Panc1 (cell line): ENCODE data around the gene ANKH. TPM values are rescaled to one million over a fixed set of nuclear protein-coding genes. Genes with fewer than 3 reads are reported as not detected.

Experiments
- ATAC-seq: fragments of 200-7000 bp; cut with Tn5 transposase; 2 replicates; pipeline ENCODE4 v1.9.1; 2020; ENCODE audit warnings: mild to moderate bottlenecking, moderate library complexity
- BruUV-seq: library from RNA; stranded (reverse); fragments of 400-500 nt; replicated peaks from 2 replicates; lab custom pipeline; 2021; lab: Mats Ljungman, UMichigan
- CTCF ChIA-PET: fragments of 300-600 bp; sonication (Branson Sonifier 250); formaldehyde crosslinking; loops from one replicate; lab custom pipeline; 2022; ENCODE audit warnings: antibody characterized with exemption; lab: Charles Lee
- POLR2A ChIA-PET: fragments of 300-600 bp; sonication (Branson Sonifier 250); formaldehyde crosslinking; loops from one replicate; lab custom pipeline; 2022; ENCODE audit warnings: antibody characterized with exemption; lab: Charles Lee
- DNase-seq: peaks from one replicate; pipeline ENCODE4 v3.0.0-alpha.2; 2010; ENCODE audit warnings: low read depth, low spot score
- H3K27ac ChIP-seq: 2 replicates; pipeline ENCODE4 v1.5.1; 2011; ENCODE audit warnings: mild to moderate bottlenecking, low read length, inconsistent platforms
- H3K27me3 ChIP-seq: fragments of 200-500 bp; sonication (Bioruptor generic); 2 replicates; pipeline ENCODE4 v1.6.0; 2014; ENCODE audit warnings: low read length, inconsistent platforms; ENCODE audit not compliant: control insufficient read depth, insufficient read depth
- H3K36me3 ChIP-seq: fragments of 200-500 bp; sonication (Bioruptor generic); 2 replicates; pipeline ENCODE4 v1.5.1; 2014; ENCODE audit warnings: inconsistent platforms, mild to moderate bottlenecking, low read length, moderate library complexity; ENCODE audit not compliant: control insufficient read depth, insufficient read depth
- H3K4me1 ChIP-seq: 2 replicates; pipeline ENCODE4 v1.5.1; 2011; ENCODE audit warnings: inconsistent platforms, mild to moderate bottlenecking, low read length, moderate library complexity; ENCODE audit not compliant: control insufficient read depth, insufficient read depth
- H3K4me3 ChIP-seq, 2 experiments: 2 replicates each; pipeline ENCODE4 v1.5.1; 2011 to 2012; ENCODE audit warnings: low read depth in 2 of 2, low read length in 2 of 2, mild to moderate bottlenecking in 2 of 2, inconsistent platforms in 1 of 2, moderate library complexity in 1 of 2
- H3K9me3 ChIP-seq: fragments of 200-500 bp; sonication (Bioruptor generic); 2 replicates; pipeline ENCODE4 v1.5.1; 2014; ENCODE audit warnings: low read depth, mild to moderate bottlenecking, inconsistent platforms, low read length, moderate library complexity; ENCODE audit not compliant: control insufficient read depth, insufficient read depth
- POLR2AphosphoS5 ChIP-seq: IDR thresholded peaks from 2 replicates; pipeline ENCODE4 v1.6.1; 2012; ENCODE audit warnings: mild to moderate bottlenecking, low read depth, low read length, moderate library complexity
- SIN3A ChIP-seq: IDR thresholded peaks from 2 replicates; pipeline ENCODE4 v1.6.1; 2012; ENCODE audit warnings: low read depth, mild to moderate bottlenecking, low read length, moderate library complexity, borderline replicate concordance; ENCODE audit not compliant: insufficient read depth
- TCF7L2 ChIP-seq: IDR thresholded peaks from 2 replicates; pipeline ENCODE4 v1.6.1; 2011; ENCODE audit warnings: mild to moderate bottlenecking, low read depth, low read length, inconsistent platforms
- in situ Hi-C: cut with HindIII; loops from 2 replicates; pipeline ENCODE4 v1.10.0; 2016; ENCODE audit warnings: low sequenced_read_pairs, low pct_unique_long_range_greater_than_20kb
- intact Hi-C: fragments of 100-400 bp; cut with micrococcal nuclease; formaldehyde crosslinking; loops from one replicate; pipeline ENCODE4 v1.10.0; 2022; ENCODE audit not compliant: unreplicated experiment
- microRNA-seq: library from miRNA; unstranded; fragments of <30 nt; microRNA quantifications from one replicate; pipeline ENCODE4 v1.1.0, GENCODE V29; 2020; ENCODE audit not compliant: unreplicated experiment
- total RNA-seq: library from RNA; stranded (reverse); gene quantifications from one replicate; pipeline ENCODE4 v1.2.1, GENCODE V29; 2021; ENCODE audit not compliant: unreplicated experiment
- TF ChIP-seq, protein P1 (sequence below): fragments of 450-650 bp; IDR thresholded peaks from 2 replicates; pipeline ENCODE4 v1.5.1; 2017; ENCODE audit warnings: mild to moderate bottlenecking
- TF ChIP-seq, protein P2 (sequence below), 2 experiments: IDR thresholded peaks; 2 replicates each; pipeline ENCODE4 v1.6.1; 2011 to 2012; ENCODE audit warnings: low read depth in 2 of 2, control low read depth in 1 of 2, low read length in 1 of 2, mild to moderate bottlenecking in 1 of 2, moderate library complexity in 1 of 2; ENCODE audit not compliant: insufficient read depth in 1 of 2

ANKH gene
- total RNA-seq, 1 experiment from 2014 or later: 11.2 TPM

DNA sequence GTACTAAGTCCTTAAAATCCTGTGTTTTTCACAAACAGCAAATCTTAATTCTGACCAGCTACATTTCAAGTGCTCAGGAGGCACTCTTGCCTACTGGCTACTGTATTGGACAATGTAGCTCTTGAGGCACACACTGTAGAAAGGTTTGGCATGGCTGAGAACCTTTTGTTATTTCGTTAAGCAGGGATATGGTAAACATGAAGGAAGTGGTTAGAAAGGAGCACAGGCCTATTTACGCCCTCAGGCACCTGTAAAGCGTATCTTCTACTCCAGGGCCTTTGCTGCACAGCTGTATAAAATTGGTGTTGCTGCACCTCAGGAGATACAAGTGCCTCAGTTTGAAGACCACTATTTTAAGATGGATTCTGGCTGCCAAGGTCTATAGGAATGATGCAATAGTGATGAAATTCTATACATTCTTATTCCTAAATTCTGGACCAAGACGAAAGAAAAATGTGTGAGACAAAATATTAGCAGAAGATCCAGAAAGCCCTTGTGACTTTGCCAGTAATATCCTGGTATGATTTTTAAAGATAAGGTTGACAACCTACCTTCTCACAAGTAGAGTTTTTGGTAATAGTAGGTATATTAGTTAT, 216.3 kb downstream of the ANKH start:
- intact Hi-C loops: no loop called here
- Histone ChIP-seq H3K27ac (no peak overlapping the region), H3K27me3 (peaks cover 6% of the 10 kb centered on the region; the same call in 1 of the 2 replicates), H3K4me1 (no peaks in the 10 kb centered on the region), H3K4me3 (no peak overlapping the region), H3K9me3 (no peaks in the 10 kb centered on the region), H3K36me3 (no peaks in the 10 kb centered on the region)
- no peak for DNase-seq
- BruUV-seq: no TSS peak
- ATAC-seq: no peak
- in situ Hi-C loops: no loop called here
- ChIA-PET CTCF (no interaction called here), POLR2A (no interaction called here)
- TF ChIP-seq, protein P1, sequence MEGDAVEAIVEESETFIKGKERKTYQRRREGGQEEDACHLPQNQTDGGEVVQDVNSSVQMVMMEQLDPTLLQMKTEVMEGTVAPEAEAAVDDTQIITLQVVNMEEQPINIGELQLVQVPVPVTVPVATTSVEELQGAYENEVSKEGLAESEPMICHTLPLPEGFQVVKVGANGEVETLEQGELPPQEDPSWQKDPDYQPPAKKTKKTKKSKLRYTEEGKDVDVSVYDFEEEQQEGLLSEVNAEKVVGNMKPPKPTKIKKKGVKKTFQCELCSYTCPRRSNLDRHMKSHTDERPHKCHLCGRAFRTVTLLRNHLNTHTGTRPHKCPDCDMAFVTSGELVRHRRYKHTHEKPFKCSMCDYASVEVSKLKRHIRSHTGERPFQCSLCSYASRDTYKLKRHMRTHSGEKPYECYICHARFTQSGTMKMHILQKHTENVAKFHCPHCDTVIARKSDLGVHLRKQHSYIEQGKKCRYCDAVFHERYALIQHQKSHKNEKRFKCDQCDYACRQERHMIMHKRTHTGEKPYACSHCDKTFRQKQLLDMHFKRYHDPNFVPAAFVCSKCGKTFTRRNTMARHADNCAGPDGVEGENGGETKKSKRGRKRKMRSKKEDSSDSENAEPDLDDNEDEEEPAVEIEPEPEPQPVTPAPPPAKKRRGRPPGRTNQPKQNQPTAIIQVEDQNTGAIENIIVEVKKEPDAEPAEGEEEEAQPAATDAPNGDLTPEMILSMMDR: no peak
- TF ChIP-seq, protein P2, sequence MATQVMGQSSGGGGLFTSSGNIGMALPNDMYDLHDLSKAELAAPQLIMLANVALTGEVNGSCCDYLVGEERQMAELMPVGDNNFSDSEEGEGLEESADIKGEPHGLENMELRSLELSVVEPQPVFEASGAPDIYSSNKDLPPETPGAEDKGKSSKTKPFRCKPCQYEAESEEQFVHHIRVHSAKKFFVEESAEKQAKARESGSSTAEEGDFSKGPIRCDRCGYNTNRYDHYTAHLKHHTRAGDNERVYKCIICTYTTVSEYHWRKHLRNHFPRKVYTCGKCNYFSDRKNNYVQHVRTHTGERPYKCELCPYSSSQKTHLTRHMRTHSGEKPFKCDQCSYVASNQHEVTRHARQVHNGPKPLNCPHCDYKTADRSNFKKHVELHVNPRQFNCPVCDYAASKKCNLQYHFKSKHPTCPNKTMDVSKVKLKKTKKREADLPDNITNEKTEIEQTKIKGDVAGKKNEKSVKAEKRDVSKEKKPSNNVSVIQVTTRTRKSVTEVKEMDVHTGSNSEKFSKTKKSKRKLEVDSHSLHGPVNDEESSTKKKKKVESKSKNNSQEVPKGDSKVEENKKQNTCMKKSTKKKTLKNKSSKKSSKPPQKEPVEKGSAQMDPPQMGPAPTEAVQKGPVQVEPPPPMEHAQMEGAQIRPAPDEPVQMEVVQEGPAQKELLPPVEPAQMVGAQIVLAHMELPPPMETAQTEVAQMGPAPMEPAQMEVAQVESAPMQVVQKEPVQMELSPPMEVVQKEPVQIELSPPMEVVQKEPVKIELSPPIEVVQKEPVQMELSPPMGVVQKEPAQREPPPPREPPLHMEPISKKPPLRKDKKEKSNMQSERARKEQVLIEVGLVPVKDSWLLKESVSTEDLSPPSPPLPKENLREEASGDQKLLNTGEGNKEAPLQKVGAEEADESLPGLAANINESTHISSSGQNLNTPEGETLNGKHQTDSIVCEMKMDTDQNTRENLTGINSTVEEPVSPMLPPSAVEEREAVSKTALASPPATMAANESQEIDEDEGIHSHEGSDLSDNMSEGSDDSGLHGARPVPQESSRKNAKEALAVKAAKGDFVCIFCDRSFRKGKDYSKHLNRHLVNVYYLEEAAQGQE (IDR thresholded peaks at IDR 0.05; ENCODE audit: insufficient read depth in 1 of 2, low read depth in 2 of 2, low read length in 1 of 2): no peak
- no peak for TF ChIP-seq TCF7L2
- TF ChIP-seq SIN3A: no peak
- TF ChIP-seq POLR2AphosphoS5: no peak

Small RNA genes within 50 kb of the gene (microRNA-seq; reads per million reads assigned to microRNA genes)
- gene MIR4637: not detected

Other genes starting within 250 kb of the ANKH start
- 40.1 TPM for gene OTULIN, start 207.1 kb downstream of the ANKH start, total RNA-seq